Trophoblast cell (in vitro differentiated cells and primary cell): ENCODE data around the gene MRPL41.

Source experiments
- DNase-seq, 2 donors: peaks; one replicate each; pipeline ENCODE4 v3.0.0-alpha.2; 2016
- H2AFZ ChIP-seq: 2 replicates; pipeline ENCODE4 v1.6.1; 2013; ENCODE audit warnings: low read length, moderate library complexity, mild to moderate bottlenecking; ENCODE audit not compliant: insufficient read depth, poor library complexity
- H2AK5ac ChIP-seq: 2 replicates; pipeline ENCODE4 v1.6.1; 2013; ENCODE audit warnings: mild to moderate bottlenecking, low read length
- H2BK120ac ChIP-seq: 2 replicates; pipeline ENCODE4 v1.6.1; 2013; ENCODE audit warnings: low read length, mild to moderate bottlenecking, moderate library complexity; ENCODE audit not compliant: insufficient read depth, poor library complexity
- H2BK12ac ChIP-seq: 2 replicates; pipeline ENCODE4 v1.6.1; 2013; ENCODE audit warnings: mild to moderate bottlenecking, low read length, moderate library complexity
- H2BK5ac ChIP-seq: 2 replicates; pipeline ENCODE4 v1.6.1; 2013; ENCODE audit warnings: low read length, low read depth, moderate library complexity, mild to moderate bottlenecking; ENCODE audit not compliant: poor library complexity
- H3K14ac ChIP-seq: 2 replicates; pipeline ENCODE4 v1.6.1; 2013; ENCODE audit warnings: mild to moderate bottlenecking, low read length
- H3K18ac ChIP-seq: 2 replicates; pipeline ENCODE4 v1.6.1; 2013; ENCODE audit warnings: mild to moderate bottlenecking, low read length
- H3K23ac ChIP-seq: 2 replicates; pipeline ENCODE4 v1.6.1; 2013; ENCODE audit warnings: low read length
- H3K27ac ChIP-seq: 2 replicates; pipeline ENCODE4 v1.5.1; 2013; ENCODE audit warnings: low read depth, mild to moderate bottlenecking, inconsistent platforms, low read length, moderate library complexity
- H3K27me3 ChIP-seq: 2 replicates; pipeline ENCODE4 v1.6.1; 2013; ENCODE audit warnings: inconsistent platforms, mild to moderate bottlenecking, low read length, moderate library complexity; ENCODE audit not compliant: insufficient read depth
- H3K36me3 ChIP-seq, 2 experiments: 1 replicate in 1 of 2; 2 replicates in 1 of 2; pipeline ENCODE4 v1.6.1; 2013; ENCODE audit warnings: low read length in 2 of 2, mild to moderate bottlenecking in 2 of 2, moderate library complexity in 1 of 2; ENCODE audit not compliant: insufficient read depth in 2 of 2, control insufficient read depth in 1 of 2
- H3K4ac ChIP-seq: 2 replicates; pipeline ENCODE4 v1.6.1; 2013; ENCODE audit warnings: low read depth, mild to moderate bottlenecking, low read length, moderate library complexity
- H3K4me1 ChIP-seq, 2 experiments: 1 replicate in 1 of 2; 2 replicates in 1 of 2; pipeline ENCODE4 v1.6.1; 2013; ENCODE audit warnings: low read length in 2 of 2, mild to moderate bottlenecking in 2 of 2, moderate library complexity in 1 of 2; ENCODE audit not compliant: insufficient read depth in 2 of 2, control insufficient read depth in 1 of 2
- H3K4me2 ChIP-seq: 2 replicates; pipeline ENCODE4 v1.6.1; 2013; ENCODE audit warnings: inconsistent platforms, mild to moderate bottlenecking, low read length, moderate library complexity
- H3K4me3 ChIP-seq: 2 replicates; pipeline ENCODE4 v1.5.1; 2013; ENCODE audit warnings: mild to moderate bottlenecking, low read depth, low read length, inconsistent platforms
- H3K79me1 ChIP-seq: one replicate; pipeline ENCODE4 v1.6.1; 2013; ENCODE audit warnings: low read length
- H3K79me2 ChIP-seq: 2 replicates; pipeline ENCODE4 v1.6.1; 2013; ENCODE audit warnings: low read length, mild to moderate bottlenecking; ENCODE audit not compliant: control insufficient read depth, insufficient read depth, poor library complexity
- H3K9ac ChIP-seq: 2 replicates; pipeline ENCODE4 v1.6.1; 2013; ENCODE audit warnings: mild to moderate bottlenecking, low read length
- H3K9me3 ChIP-seq: 2 replicates; pipeline ENCODE4 v1.6.1; 2013; ENCODE audit warnings: low read depth, mild to moderate bottlenecking, control low read depth, inconsistent platforms, low read length; ENCODE audit not compliant: insufficient read depth
- H4K12ac ChIP-seq: 2 replicates; pipeline ENCODE4 v1.6.1; 2013; ENCODE audit warnings: low read depth, mild to moderate bottlenecking, low read length, moderate library complexity
- H4K8ac ChIP-seq: 2 replicates; pipeline ENCODE4 v1.6.1; 2013; ENCODE audit warnings: low read depth, mild to moderate bottlenecking, low read length, moderate library complexity
- H4K91ac ChIP-seq: one replicate; pipeline ENCODE4 v1.6.1; 2013; ENCODE audit warnings: low read depth, mild to moderate bottlenecking, low read length, moderate library complexity
- WGBS: extraction: QIAGEN DNeasy Blood & Tissue Kit; methylation state at CpG from one replicate; pipeline ENCODE4 v1.1.7; 2013; ENCODE audit warnings: missing lambda C conversion rate; ENCODE audit not compliant: insufficient read length, insufficient coverage; ENCODE audit errors: extremely low coverage; 5-methylcytosine and 5-hydroxymethylcytosine counted together

MRPL41 gene

GRCh38 chr9:137556069-137556838, 4.6 kb downstream of the MRPL41 start:
- no peak for DNase-seq
- H3K4me2 ChIP-seq = no peak overlapping the region
- H2BK12ac ChIP-seq = no peak overlapping the region
- no peak overlapping the region for H3K18ac ChIP-seq
- H3K27me3 ChIP-seq = no peaks in the 10 kb centered on the region
- no peak overlapping the region for H4K12ac ChIP-seq
- peaks cover 3% of the 10 kb centered on the region for H3K79me2 ChIP-seq
- peaks cover 0 to 4% of the 10 kb centered on the region in 2 experiments for H3K4me1 ChIP-seq
- H3K4ac ChIP-seq = no peak overlapping the region
- no peak overlapping the region for H2BK120ac ChIP-seq
- no peak overlapping the region for H3K27ac ChIP-seq
- peaks cover 31 to 37% of the 10 kb centered on the region in 2 experiments for H3K36me3 ChIP-seq
- H3K9me3 ChIP-seq = no peaks in the 10 kb centered on the region
- H3K23ac ChIP-seq = no peak overlapping the region
- H3K4me3 ChIP-seq = no peak overlapping the region
- no peak overlapping the region for H2BK5ac ChIP-seq
- H4K8ac ChIP-seq = no peak overlapping the region
- no peak overlapping the region for H3K9ac ChIP-seq
- no peak overlapping the region for H2AK5ac ChIP-seq
- H3K79me1 ChIP-seq = peaks cover 4% of the 10 kb centered on the region
- H3K14ac ChIP-seq = no peak overlapping the region
- WGBS = no CpG with 5 or more reads among the region's 24 CpGs
- no peak overlapping the region for H2AFZ ChIP-seq
- no peak overlapping the region for H4K91ac ChIP-seq

DNA sequence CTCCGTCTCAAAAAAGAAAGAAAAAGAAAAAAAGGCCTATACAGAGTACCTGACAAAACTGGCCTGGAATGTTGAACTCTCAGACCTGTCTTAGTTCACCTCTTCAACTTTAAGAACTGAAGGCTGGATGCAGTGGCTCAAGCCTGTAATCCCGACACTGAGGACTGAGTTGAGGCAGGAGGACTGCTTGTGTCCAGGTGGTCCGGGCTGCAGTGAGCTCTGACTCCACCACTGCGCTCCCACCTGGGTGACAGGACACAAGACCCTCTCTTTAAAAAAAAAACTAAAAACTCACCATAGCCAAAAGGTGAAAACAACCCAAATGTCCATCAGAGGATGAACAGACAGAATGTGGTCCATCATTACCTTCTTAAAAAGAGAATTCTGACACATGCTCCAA, 6.4 kb downstream of the MRPL41 start:
- H4K8ac ChIP-seq = no peak overlapping the region
- H4K12ac ChIP-seq = no peak overlapping the region
- no peak overlapping the region for H3K4me3 ChIP-seq
- H2AK5ac ChIP-seq = no peak overlapping the region
- no peak overlapping the region for H2BK120ac ChIP-seq
- H3K9me3 ChIP-seq = no peaks in the 10 kb centered on the region
- H3K4me2 ChIP-seq = no peak overlapping the region
- H3K14ac ChIP-seq = no peak overlapping the region
- H4K91ac ChIP-seq = no peak overlapping the region
- H3K9ac ChIP-seq = no peak overlapping the region
- H2BK12ac ChIP-seq = no peak overlapping the region
- H3K4ac ChIP-seq = no peak overlapping the region
- no peak overlapping the region for H3K18ac ChIP-seq
- no peak overlapping the region for H2BK5ac ChIP-seq
- no CpG with 5 or more reads among the region's 4 CpGs for WGBS
- H3K36me3 ChIP-seq = peaks cover 36 to 44% of the 10 kb centered on the region in 2 experiments
- no peaks in the 10 kb centered on the region for H3K79me2 ChIP-seq
- H3K4me1 ChIP-seq = no peaks in the 10 kb centered on the region
- H3K23ac ChIP-seq = no peak overlapping the region
- H2AFZ ChIP-seq = no peak overlapping the region
- no peak for DNase-seq
- H3K79me1 ChIP-seq = no peaks in the 10 kb centered on the region
- H3K27me3 ChIP-seq = no peaks in the 10 kb centered on the region
- no peak overlapping the region for H3K27ac ChIP-seq

DNA sequence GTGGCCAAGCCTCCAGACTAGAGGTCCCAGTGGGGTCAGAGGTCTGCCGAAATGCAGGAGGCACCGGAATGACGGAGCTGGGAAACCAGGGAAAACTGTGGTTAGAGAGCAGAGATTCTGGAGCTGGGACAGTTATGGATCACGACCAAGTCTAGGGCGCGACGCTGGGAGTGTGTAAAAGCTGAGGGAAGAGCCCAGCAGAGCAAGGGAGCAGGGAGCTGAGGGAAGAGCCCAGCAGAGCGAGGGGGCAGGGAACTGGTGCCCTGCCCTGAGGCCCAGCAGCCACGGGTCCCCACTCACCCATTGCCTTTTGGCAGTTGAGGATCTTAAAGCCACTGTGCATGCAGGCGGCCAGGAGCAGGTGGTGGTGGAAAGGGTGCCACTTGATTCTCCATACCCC, 12.5 kb downstream of the MRPL41 start:
- Histone ChIP-seq H3K79me1 (no peaks in the 10 kb centered on the region), H3K4me2 (no peak overlapping the region), H2BK5ac (no peak overlapping the region), H4K8ac (no peak overlapping the region), H4K12ac (no peak overlapping the region), H3K27ac (no peak overlapping the region), H3K4ac (no peak overlapping the region), H3K79me2 (no peaks in the 10 kb centered on the region), H3K18ac (no peak overlapping the region), H2AK5ac (no peak overlapping the region), H3K27me3 (no peaks in the 10 kb centered on the region), H4K91ac (no peak overlapping the region), H3K14ac (no peak overlapping the region), H2BK12ac (no peak overlapping the region), H3K9me3 (peaks cover 2% of the 10 kb centered on the region), H3K9ac (no peak overlapping the region), H2AFZ (no peak overlapping the region), H3K4me1 (no peaks in the 10 kb centered on the region), H3K36me3 (peaks cover 28 to 36% of the 10 kb centered on the region in 2 experiments), H3K23ac (no peak overlapping the region), H2BK120ac (no peak overlapping the region), H3K4me3 (no peak overlapping the region)
- no peak for DNase-seq
- WGBS = no CpG with 5 or more reads among the region's 10 CpGs

DNA sequence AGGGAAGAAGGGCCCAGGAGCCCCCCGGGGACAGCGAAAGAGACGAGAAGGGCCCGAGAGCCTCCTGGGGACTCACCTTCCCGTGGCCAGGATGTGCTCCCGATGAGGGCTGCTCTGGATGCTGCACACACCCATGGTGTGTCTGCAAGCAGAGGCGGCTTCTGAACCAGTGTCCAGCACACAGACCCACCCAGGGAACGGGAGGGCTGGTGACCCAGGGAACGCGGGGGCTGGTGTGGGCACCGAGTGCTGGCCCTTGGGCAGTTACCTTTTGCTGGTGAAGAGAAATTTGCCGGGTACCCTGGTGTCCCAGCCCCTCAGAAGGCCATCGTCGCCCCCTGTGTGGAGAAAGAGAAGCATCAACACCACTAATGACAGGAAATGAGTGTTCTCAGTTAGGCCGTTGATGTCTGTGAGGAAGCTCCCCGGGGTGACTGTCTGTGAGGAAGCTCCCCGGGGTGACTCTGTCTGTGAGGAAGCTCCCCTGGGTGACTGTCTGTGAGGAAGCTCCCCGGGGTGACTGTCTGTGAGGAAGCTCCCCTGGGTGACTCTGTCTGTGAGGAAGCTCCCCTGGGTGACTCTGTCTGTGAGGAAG, 13.2 kb downstream of the MRPL41 start:
- Histone ChIP-seq H3K9ac (no peak overlapping the region), H3K27me3 (no peaks in the 10 kb centered on the region), H3K4me1 (no peaks in the 10 kb centered on the region), H3K27ac (no peak overlapping the region), H3K79me2 (no peaks in the 10 kb centered on the region), H3K79me1 (no peaks in the 10 kb centered on the region), H2BK120ac (no peak overlapping the region), H4K8ac (no peak overlapping the region), H2AFZ (no peak overlapping the region), H3K4ac (no peak overlapping the region), H2BK12ac (no peak overlapping the region), H3K9me3 (peaks cover 5% of the 10 kb centered on the region), H4K91ac (no peak overlapping the region), H4K12ac (no peak overlapping the region), H3K4me2 (no peak overlapping the region), H3K4me3 (no peak overlapping the region), H3K23ac (no peak overlapping the region), H3K18ac (no peak overlapping the region), H2BK5ac (no peak overlapping the region), H3K36me3 (peaks cover 28 to 36% of the 10 kb centered on the region in 2 experiments), H3K14ac (no peak overlapping the region), H2AK5ac (no peak overlapping the region)
- DNase-seq = no peak
- WGBS = no CpG with 5 or more reads among the region's 18 CpGs
